ENCODE results near the gene CYFIP1. TPM values are rescaled to one million over a fixed set of nuclear protein-coding genes. Genes with fewer than 3 reads are reported as not detected.

The CYFIP1 gene
- total and polyA plus RNA-seq, 9 of the 15 experiments (the other 6 are each of a cell fraction or from before 2014, with no cell fraction given): 3.8 to 59.8 (median 28.3) TPM

DNA sequence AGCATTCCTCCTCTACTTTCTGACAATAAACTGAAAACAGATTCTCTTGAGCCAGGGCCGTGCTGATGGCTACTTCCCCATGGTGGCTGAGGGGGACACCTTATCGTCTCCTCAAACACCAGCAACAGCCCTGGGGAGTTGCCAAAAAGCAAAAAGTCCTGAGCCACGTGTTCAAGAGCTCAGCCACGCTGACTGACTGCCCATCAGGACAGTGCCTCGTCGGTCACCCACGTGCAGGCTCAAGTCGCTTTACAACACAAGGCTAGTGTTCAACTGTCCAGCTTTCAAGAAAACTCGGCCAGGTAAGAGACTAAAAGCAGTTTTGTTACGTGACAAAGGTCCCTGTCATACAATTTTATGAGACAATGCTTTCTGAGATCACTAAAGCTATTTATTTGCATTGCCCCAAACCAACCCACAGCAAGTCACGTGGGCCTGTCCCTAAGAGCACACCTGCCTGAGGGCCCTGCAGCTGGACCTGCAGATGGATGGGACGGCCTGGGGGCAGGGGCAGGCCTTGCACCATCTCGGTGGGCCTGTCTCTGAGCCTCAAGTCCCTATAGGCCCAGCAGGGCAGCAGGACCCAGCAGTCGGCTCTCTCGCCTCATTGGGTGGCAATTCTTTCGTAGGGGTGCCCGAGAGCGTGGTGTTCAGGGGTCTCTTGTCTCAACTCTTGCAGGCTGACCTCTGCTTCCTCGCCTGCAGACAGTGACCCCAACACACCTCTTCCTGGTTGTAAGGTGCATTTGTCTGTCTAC is 99.0 kb downstream of the CYFIP1 start:
- H3K27me3 ChIP-seq (ENCODE audit: control insufficient read depth in 2 of 2, insufficient read depth in 2 of 2, low read length in 2 of 2): no peaks in the 10 kb centered on the region
- FAIRE-seq (peak; percentile 82), DNase-seq (ENCODE audit: extremely low read depth in 1 of 4, low spot score in 3 of 4) (peak in 1 of 4 experiments; percentile 49), ATAC-seq (peak; percentile 32; the same call in 2 of the 3 replicates)
- H3K4me1 ChIP-seq (replicated peaks in 1 of 2; ENCODE audit: control insufficient read depth in 2 of 2, insufficient read depth in 2 of 2, low read length in 2 of 2): peaks cover 5 to 24% of the 10 kb centered on the region in 2 experiments; a peak in 3 of 5 replicates
- peaks cover 5% of the 10 kb centered on the region for H3K9me1 ChIP-seq (ENCODE audit: control insufficient read depth, insufficient read depth, low read length)
- CTCF ChIA-PET (ENCODE audit: low intra/inter-chr PET ratio): no interaction called here
- no peak overlapping the region for H3K4me2 ChIP-seq (ENCODE audit: insufficient read depth, low read length)
- H3K79me2 ChIP-seq (ENCODE audit: control insufficient read depth, insufficient read depth, low read length): no peaks in the 10 kb centered on the region
- POLR2A ChIA-PET: interaction anchor here (0.7 to 1.3 kb wide), 2 partner anchors 11 to 1107 kb away, joined by 3 to 6 read pairs; no protein-coding TSS in a partner anchor
- intact Hi-C loops (cut with micrococcal nuclease) (no loop called here), in situ Hi-C loops (cut with MboI) (no loop called here)
- WGBS (ENCODE audit: insufficient coverage, low coverage, missing lambda C conversion rate): 66% methylated on average over 18 of the region's 19 CpGs
- BruUV-seq (replicated peaks): no TSS peak
- no peak overlapping the region for H3K27ac ChIP-seq (ENCODE audit: extremely low read depth, low read depth, low read length)
- 0 out of 2 replicates have a peak overlapping the region, but pooled peaks have one; percentile 21 for H2AFZ ChIP-seq (ENCODE audit: low read depth, low read length)
- H3K9ac ChIP-seq (ENCODE audit: insufficient read depth in 1 of 2, low read depth in 2 of 2, low read length in 2 of 2): peak overlapping the region in 1 of 2 experiments; percentile 68; a peak in 2 of 4 replicates
- no peaks in the 10 kb centered on the region for H4K20me1 ChIP-seq (replicated peaks; ENCODE audit: control insufficient read depth, insufficient read depth, low read length)
- H3K9me3 ChIP-seq (replicated peaks; ENCODE audit: control insufficient read depth, insufficient read depth, low read depth, low read length): no peaks in the 10 kb centered on the region
- H3K36me3 ChIP-seq (ENCODE audit: control insufficient read depth, insufficient read depth, low read length): peaks cover 22% of the 10 kb centered on the region; the same call in 1 of the 3 replicates
- no peak overlapping the region for H3K4me3 ChIP-seq
- peak; percentile 59; the same call in 1 of the 2 replicates for TF ChIP-seq L3MBTL2 (IDR thresholded peaks at IDR 0.05)
- TF ChIP-seq ADNP (tag; IDR thresholded peaks at IDR 0.05): no peak
- no peak for TF ChIP-seq ETV1 (tag; conservative IDR thresholded peaks at IDR 0.05; ENCODE audit: low read depth)
- TF ChIP-seq, protein P1, sequence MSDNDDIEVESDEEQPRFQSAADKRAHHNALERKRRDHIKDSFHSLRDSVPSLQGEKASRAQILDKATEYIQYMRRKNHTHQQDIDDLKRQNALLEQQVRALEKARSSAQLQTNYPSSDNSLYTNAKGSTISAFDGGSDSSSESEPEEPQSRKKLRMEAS (CRISPR knock-in tag; IDR thresholded peaks at IDR 0.05): peak; percentile 62
- TF ChIP-seq ZNF830 (CRISPR knock-in tag; IDR thresholded peaks at IDR 0.05): no peak
- no peak for TF ChIP-seq SPI1 (IDR thresholded peaks at IDR 0.05; ENCODE audit: borderline replicate concordance, low read depth, low read length)
- TF ChIP-seq, protein P2, sequence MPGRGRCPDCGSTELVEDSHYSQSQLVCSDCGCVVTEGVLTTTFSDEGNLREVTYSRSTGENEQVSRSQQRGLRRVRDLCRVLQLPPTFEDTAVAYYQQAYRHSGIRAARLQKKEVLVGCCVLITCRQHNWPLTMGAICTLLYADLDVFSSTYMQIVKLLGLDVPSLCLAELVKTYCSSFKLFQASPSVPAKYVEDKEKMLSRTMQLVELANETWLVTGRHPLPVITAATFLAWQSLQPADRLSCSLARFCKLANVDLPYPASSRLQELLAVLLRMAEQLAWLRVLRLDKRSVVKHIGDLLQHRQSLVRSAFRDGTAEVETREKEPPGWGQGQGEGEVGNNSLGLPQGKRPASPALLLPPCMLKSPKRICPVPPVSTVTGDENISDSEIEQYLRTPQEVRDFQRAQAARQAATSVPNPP (IDR thresholded peaks at IDR 0.05; ENCODE audit: borderline replicate concordance, insufficient read depth, insufficient read length): no peak
- no peak for TF ChIP-seq ZNF436 (CRISPR knock-in tag; IDR thresholded peaks at IDR 0.05)
- TF ChIP-seq, protein P3, sequence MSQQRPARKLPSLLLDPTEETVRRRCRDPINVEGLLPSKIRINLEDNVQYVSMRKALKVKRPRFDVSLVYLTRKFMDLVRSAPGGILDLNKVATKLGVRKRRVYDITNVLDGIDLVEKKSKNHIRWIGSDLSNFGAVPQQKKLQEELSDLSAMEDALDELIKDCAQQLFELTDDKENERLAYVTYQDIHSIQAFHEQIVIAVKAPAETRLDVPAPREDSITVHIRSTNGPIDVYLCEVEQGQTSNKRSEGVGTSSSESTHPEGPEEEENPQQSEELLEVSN (IDR thresholded peaks at IDR 0.05; ENCODE audit: borderline replicate concordance in 1 of 2, extremely low read depth in 1 of 2, insufficient read depth in 1 of 2, insufficient read length in 1 of 2, low read depth in 1 of 2, low read length in 1 of 2, poor library complexity in 1 of 2, severe bottlenecking in 1 of 2): peak; percentile 42 to 48
- TF ChIP-seq, protein P4, sequence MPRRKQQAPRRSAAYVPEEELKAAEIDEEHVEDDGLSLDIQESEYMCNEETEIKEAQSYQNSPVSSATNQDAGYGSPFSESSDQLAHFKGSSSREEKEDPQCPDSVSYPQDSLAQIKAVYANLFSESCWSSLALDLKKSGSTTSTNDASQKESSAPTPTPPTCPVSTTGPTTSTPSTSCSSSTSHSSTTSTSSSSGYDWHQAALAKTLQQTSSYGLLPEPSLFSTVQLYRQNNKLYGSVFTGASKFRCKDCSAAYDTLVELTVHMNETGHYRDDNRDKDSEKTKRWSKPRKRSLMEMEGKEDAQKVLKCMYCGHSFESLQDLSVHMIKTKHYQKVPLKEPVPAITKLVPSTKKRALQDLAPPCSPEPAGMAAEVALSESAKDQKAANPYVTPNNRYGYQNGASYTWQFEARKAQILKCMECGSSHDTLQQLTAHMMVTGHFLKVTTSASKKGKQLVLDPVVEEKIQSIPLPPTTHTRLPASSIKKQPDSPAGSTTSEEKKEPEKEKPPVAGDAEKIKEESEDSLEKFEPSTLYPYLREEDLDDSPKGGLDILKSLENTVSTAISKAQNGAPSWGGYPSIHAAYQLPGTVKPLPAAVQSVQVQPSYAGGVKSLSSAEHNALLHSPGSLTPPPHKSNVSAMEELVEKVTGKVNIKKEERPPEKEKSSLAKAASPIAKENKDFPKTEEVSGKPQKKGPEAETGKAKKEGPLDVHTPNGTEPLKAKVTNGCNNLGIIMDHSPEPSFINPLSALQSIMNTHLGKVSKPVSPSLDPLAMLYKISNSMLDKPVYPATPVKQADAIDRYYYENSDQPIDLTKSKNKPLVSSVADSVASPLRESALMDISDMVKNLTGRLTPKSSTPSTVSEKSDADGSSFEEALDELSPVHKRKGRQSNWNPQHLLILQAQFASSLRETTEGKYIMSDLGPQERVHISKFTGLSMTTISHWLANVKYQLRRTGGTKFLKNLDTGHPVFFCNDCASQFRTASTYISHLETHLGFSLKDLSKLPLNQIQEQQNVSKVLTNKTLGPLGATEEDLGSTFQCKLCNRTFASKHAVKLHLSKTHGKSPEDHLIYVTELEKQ (CRISPR knock-in tag; IDR thresholded peaks at IDR 0.05): no peak
- TF ChIP-seq, protein P5, sequence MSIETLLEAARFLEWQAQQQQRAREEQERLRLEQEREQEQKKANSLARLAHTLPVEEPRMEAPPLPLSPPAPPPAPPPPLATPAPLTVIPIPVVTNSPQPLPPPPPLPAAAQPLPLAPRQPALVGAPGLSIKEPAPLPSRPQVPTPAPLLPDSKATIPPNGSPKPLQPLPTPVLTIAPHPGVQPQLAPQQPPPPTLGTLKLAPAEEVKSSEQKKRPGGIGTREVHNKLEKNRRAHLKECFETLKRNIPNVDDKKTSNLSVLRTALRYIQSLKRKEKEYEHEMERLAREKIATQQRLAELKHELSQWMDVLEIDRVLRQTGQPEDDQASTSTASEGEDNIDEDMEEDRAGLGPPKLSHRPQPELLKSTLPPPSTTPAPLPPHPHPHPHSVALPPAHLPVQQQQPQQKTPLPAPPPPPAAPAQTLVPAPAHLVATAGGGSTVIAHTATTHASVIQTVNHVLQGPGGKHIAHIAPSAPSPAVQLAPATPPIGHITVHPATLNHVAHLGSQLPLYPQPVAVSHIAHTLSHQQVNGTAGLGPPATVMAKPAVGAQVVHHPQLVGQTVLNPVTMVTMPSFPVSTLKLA (conservative IDR thresholded peaks at IDR 0.05): peak; percentile 42 to 58; a peak in 2 of 4 replicates
- no peak for TF ChIP-seq POLR3G (IDR thresholded peaks at IDR 0.05; ENCODE audit: extremely low read depth, insufficient read length, insufficient replicate concordance)

Measured in K562 (cell line).